AG04449 (cell line): Measurements from ENCODE around the gene COPS3.

Experiments used
- CTCF ChIA-PET: fragments of 350-600 bp; formaldehyde crosslinking; extraction: SDS; loops from one replicate; lab custom pipeline; 2021; ENCODE audit warnings: antibody characterized with exemption; lab: Yijun Ruan, JAX
- POLR2A ChIA-PET: fragments of 400-600, 350-600 bp; formaldehyde crosslinking; extraction: SDS; loops from one replicate; lab custom pipeline; 2020; ENCODE audit warnings: antibody characterized with exemption, inconsistent platforms; lab: Yijun Ruan, JAX
- DNase-seq: peaks from one replicate; pipeline ENCODE4 v3.0.0-alpha.2; 2010; ENCODE audit warnings: low read depth, low spot score
- H3K4me3 ChIP-seq: 2 replicates; pipeline ENCODE4 v1.5.1; 2011; ENCODE audit warnings: low read depth, mild to moderate bottlenecking, control low read depth, low read length
- TF ChIP-seq, protein P1 (sequence below): IDR thresholded peaks from one replicate; pipeline ENCODE4 v1.5.1; 2011; ENCODE audit warnings: mild to moderate bottlenecking, moderate library complexity, low read length, control low read depth, inconsistent platforms; ENCODE audit not compliant: insufficient read depth; ENCODE audit errors: missing control alignments

Gene COPS3

DNA sequence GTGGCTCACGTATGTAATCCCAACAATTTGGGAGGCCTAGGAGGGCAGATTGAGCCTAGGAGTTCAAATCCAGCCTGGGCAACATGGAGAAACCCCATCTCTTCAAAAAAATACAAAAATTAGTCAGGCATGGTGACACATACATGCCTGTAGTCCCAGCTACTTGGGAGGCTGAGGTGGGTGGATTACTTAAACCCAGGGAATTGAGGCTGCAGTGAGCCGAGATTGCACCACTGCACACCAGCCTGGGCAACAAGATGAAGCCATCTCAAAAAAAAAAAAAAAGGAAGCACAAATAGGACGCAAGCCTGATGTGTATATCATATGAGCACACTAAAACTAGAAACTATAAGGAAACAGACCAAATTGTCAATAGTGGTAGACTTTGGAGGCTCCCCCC is 27.0 kb downstream of the COPS3 start:
- ChIA-PET CTCF (interaction anchor here (1.7 to 3.1 kb wide), 2 partner anchors 14 to 256 kb away, joined by 5 to 7 read pairs; no protein-coding TSS in a partner anchor), POLR2A (no interaction called here)
- no peak for DNase-seq
- no peak overlapping the region for H3K4me3 ChIP-seq
- TF ChIP-seq, protein P1, sequence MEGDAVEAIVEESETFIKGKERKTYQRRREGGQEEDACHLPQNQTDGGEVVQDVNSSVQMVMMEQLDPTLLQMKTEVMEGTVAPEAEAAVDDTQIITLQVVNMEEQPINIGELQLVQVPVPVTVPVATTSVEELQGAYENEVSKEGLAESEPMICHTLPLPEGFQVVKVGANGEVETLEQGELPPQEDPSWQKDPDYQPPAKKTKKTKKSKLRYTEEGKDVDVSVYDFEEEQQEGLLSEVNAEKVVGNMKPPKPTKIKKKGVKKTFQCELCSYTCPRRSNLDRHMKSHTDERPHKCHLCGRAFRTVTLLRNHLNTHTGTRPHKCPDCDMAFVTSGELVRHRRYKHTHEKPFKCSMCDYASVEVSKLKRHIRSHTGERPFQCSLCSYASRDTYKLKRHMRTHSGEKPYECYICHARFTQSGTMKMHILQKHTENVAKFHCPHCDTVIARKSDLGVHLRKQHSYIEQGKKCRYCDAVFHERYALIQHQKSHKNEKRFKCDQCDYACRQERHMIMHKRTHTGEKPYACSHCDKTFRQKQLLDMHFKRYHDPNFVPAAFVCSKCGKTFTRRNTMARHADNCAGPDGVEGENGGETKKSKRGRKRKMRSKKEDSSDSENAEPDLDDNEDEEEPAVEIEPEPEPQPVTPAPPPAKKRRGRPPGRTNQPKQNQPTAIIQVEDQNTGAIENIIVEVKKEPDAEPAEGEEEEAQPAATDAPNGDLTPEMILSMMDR, result no peak

DNA sequence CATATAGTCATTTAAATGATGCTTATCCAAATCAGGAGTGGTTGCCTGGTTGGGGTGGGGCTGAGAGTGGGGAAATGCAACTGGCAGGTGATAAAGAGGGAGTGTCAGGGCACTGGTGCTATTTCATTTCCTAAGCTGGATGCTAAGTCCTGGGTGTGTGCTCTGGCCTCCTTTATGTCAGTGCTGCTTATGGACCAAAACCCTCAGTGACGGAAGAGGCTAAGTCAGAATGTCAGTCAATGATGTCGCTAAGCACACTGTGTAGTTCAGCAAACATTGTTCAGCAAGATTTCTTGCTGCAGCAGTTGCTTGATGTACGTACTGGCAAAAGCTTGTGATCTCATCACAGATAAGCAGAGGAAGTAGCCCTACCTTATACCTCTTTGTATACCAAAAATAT is 27.6 kb downstream of the COPS3 start:
- ChIA-PET CTCF (interaction anchor here (1.7 to 3.1 kb wide), 2 partner anchors 13 to 255 kb away, joined by 5 to 7 read pairs; no protein-coding TSS in a partner anchor), POLR2A (no interaction called here)
- no peak for DNase-seq

GRCh38 chr17:17252149-17252661 is 28.8 kb downstream of the COPS3 start:
- CTCF ChIA-PET, result no interaction called here
- TF ChIP-seq, protein P1, result no peak
- H3K4me3 ChIP-seq, result no peak overlapping the region
- no peak for DNase-seq
- POLR2A ChIA-PET, result no interaction called here

More for the DNA sequence above, 27.6 kb downstream of the COPS3 start:
- TF ChIP-seq, protein P1, result no peak
- no peak overlapping the region for H3K4me3 ChIP-seq

- CTCF ChIA-PET, result interaction anchor here (1.0 kb wide), 1 partner anchor 18 kb away, joined by 3 read pairs; no protein-coding TSS in a partner anchor
- TF ChIP-seq, protein P1, result no peak
- no peak overlapping the region for H3K4me3 ChIP-seq
- DNase-seq, result no peak
- POLR2A ChIA-PET, result interaction anchor here (0.7 kb wide), 1 partner anchor 10 kb away, joined by 3 read pairs; no protein-coding TSS in a partner anchor
Observed at GRCh38 chr17:17246879-17247278, 34.2 kb downstream of the COPS3 start.

DNA sequence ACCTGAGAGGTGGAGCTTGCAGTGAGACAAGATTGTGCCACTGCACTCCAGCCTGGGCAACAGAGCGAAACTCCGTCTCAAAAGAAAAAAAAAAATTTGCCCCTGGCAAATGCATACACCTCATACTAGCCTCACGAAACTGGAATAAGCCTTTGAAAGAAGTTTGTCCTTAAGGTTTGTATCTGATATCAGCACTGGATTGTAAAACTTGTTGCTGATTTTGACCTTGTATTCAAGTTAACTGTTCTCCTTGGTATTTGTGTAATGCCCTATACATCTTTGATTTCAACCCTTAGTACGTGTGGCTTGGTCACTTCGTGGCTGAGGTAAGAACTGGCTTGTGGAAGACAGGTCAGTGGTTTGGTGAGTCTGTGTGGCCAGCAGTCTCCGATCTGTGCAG is 37.9 kb downstream of the COPS3 start:
- POLR2A ChIA-PET, result interaction anchor here (0.7 kb wide), 1 partner anchor 36 kb away, joined by 3 read pairs; no protein-coding TSS in a partner anchor
- CTCF ChIA-PET, result no interaction called here
- no peak overlapping the region for H3K4me3 ChIP-seq
- TF ChIP-seq, protein P1, result no peak
- no peak for DNase-seq

DNA sequence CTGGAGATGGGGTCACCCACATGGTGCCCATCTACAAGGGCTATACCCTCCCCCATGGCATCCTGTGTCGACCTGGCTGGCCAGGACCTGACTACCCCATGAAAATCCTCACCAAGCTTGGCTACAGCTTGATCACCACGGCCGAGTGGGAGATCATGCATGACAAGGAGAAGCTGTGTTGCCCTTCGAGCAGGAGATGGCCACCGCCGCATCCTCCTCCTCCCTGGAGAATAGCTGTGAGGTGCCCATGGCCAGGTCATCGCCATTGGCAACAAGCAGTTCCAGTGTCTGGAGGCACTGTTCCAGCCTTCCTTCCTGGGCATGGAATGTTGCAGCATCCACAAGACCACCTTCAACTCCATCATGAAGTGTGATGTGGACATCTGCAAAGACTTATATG is 38.8 kb downstream of the COPS3 start:
- TF ChIP-seq, protein P1, result no peak
- ChIA-PET POLR2A (interaction anchor here (0.7 kb wide), 1 partner anchor 37 kb away, joined by 3 read pairs; no protein-coding TSS in a partner anchor), CTCF (no interaction called here)
- no peak for DNase-seq
- H3K4me3 ChIP-seq, result no peak overlapping the region
